SK-N-MC (cell line): Measurements from ENCODE around the gene ADAMTS15.

Experiments
- EZH2 ChIP-seq: fragments of 200-600 bp; sonication (generic); IDR thresholded peaks from one replicate; pipeline ENCODE4 v1.6.1; 2017; ENCODE audit warnings: antibody characterized with exemption
- FOXP2 ChIP-seq: optimal IDR thresholded peaks from 2 replicates; pipeline ENCODE3; 2011; ENCODE audit warnings: mild to moderate bottlenecking, moderate library complexity; ENCODE audit not compliant: insufficient read depth; ENCODE audit errors: extremely low read length, control extremely low read depth
- POLR2AphosphoS5 ChIP-seq: IDR thresholded peaks from 2 replicates; pipeline ENCODE4 v1.6.1; 2012; ENCODE audit warnings: mild to moderate bottlenecking, low read depth, low read length, borderline replicate concordance

GRCh38 chr11:130464291-130464812 lies 15.9 kb downstream of the ADAMTS15 start:
- TF ChIP-seq EZH2, result no peak
- TF ChIP-seq POLR2AphosphoS5, result no peak
- TF ChIP-seq FOXP2, result no peak
